RWPE2 (cell line): ENCODE results near the gene TGFBR1.

Experiments used
- ATAC-seq: fragments of 200-7000 bp; cut with Tn5 transposase; 3 replicates; pipeline ENCODE4 v1.9.1; 2021; ENCODE audit warnings: low read depth
- DNase-seq: peaks from one replicate; pipeline ENCODE4 v3.0.0-alpha.2; 2020; ENCODE audit warnings: low spot score
- H3K27ac ChIP-seq: fragments of 450-650 bp; 2 replicates; pipeline ENCODE4 v1.5.1; 2017; ENCODE audit warnings: mild to moderate bottlenecking; ENCODE audit not compliant: poor library complexity, severe bottlenecking
- H3K27me3 ChIP-seq: fragments of 250-450 bp; sonication (Bioruptor Pico); 2 replicates; pipeline ENCODE4 v1.5.1; 2021; ENCODE audit warnings: mild to moderate bottlenecking, moderate library complexity; ENCODE audit not compliant: insufficient read depth, poor library complexity, severe bottlenecking
- H3K36me3 ChIP-seq: fragments of 250-450 bp; sonication (Bioruptor Pico); 2 replicates; pipeline ENCODE4 v1.5.1; 2020; ENCODE audit warnings: low read depth, mild to moderate bottlenecking, moderate library complexity
- H3K4me1 ChIP-seq: fragments of 250-450 bp; sonication (Bioruptor Pico); 2 replicates; pipeline ENCODE4 v1.5.1; 2021; ENCODE audit warnings: mild to moderate bottlenecking, moderate library complexity; ENCODE audit not compliant: insufficient read depth, poor library complexity, severe bottlenecking
- H3K4me3 ChIP-seq: fragments of 250-450 bp; sonication (Bioruptor Pico); 2 replicates; pipeline ENCODE4 v1.5.1; 2021; ENCODE audit warnings: mild to moderate bottlenecking, moderate library complexity; ENCODE audit not compliant: severe bottlenecking
- H3K9me3 ChIP-seq: fragments of 250-450 bp; sonication (Bioruptor Pico); 2 replicates; pipeline ENCODE4 v1.5.1; 2021; ENCODE audit warnings: mild to moderate bottlenecking, moderate library complexity; ENCODE audit not compliant: severe bottlenecking
- TF ChIP-seq, protein P1 (sequence below): fragments of 450-650 bp; IDR thresholded peaks from one replicate; pipeline ENCODE4 v1.5.1; 2017; ENCODE audit warnings: mild to moderate bottlenecking, moderate library complexity; ENCODE audit not compliant: poor library complexity, severe bottlenecking

The TGFBR1 gene

DNA sequence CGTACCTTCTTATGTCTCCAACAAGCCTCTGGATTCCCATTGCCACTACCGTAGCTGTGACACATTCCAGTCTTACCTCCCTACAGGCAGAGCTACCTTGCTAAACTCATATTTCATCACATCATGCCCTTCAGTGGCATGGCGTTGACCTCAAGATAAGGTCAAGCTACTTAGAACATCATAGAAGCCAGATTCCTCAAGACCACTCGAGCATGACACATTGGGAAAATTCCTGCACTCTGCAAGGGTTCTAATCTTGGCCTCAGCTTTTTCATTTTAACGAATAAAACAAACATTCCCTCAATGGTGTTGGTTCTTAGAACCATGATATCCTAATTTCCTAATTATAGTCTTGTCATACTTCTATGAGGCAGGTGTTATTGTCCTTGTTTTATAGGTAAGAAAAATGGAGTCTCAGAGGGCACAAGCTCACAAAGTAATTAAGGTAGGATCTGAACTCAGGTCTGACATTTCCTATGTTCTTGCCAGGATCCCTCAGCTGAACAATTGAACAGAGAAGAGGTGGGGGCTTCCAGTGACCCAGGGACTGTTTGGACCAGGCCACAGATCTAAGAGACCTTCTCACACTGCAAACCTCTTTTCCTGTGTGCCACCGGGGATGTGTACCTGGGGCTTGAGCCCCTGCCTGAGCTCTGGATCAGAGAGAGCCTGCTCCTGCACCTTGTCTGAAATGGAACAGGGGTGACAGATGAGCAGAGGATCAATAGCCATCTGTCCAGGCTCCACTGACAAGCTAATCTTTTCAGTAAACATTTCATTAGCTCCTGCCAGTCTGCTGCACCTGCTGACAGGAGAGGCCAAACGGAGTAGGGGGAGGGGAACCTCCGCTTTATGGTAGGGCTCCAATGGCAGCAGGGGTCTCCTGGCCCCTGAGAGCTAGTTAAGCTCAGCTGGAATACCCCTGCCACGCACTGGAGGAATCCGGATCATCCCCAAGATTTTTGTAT lies 67.5 kb downstream of the TGFBR1 start:
- Histone ChIP-seq H3K27me3 (no peaks in the 10 kb centered on the region), H3K36me3 (no peaks in the 10 kb centered on the region), H3K9me3 (no peaks in the 10 kb centered on the region), H3K27ac (no peak overlapping the region), H3K4me3 (no peak overlapping the region), H3K4me1 (no peaks in the 10 kb centered on the region)
- TF ChIP-seq, protein P1, sequence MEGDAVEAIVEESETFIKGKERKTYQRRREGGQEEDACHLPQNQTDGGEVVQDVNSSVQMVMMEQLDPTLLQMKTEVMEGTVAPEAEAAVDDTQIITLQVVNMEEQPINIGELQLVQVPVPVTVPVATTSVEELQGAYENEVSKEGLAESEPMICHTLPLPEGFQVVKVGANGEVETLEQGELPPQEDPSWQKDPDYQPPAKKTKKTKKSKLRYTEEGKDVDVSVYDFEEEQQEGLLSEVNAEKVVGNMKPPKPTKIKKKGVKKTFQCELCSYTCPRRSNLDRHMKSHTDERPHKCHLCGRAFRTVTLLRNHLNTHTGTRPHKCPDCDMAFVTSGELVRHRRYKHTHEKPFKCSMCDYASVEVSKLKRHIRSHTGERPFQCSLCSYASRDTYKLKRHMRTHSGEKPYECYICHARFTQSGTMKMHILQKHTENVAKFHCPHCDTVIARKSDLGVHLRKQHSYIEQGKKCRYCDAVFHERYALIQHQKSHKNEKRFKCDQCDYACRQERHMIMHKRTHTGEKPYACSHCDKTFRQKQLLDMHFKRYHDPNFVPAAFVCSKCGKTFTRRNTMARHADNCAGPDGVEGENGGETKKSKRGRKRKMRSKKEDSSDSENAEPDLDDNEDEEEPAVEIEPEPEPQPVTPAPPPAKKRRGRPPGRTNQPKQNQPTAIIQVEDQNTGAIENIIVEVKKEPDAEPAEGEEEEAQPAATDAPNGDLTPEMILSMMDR: no peak
- DNase-seq: no peak
- no peak for ATAC-seq

DNA sequence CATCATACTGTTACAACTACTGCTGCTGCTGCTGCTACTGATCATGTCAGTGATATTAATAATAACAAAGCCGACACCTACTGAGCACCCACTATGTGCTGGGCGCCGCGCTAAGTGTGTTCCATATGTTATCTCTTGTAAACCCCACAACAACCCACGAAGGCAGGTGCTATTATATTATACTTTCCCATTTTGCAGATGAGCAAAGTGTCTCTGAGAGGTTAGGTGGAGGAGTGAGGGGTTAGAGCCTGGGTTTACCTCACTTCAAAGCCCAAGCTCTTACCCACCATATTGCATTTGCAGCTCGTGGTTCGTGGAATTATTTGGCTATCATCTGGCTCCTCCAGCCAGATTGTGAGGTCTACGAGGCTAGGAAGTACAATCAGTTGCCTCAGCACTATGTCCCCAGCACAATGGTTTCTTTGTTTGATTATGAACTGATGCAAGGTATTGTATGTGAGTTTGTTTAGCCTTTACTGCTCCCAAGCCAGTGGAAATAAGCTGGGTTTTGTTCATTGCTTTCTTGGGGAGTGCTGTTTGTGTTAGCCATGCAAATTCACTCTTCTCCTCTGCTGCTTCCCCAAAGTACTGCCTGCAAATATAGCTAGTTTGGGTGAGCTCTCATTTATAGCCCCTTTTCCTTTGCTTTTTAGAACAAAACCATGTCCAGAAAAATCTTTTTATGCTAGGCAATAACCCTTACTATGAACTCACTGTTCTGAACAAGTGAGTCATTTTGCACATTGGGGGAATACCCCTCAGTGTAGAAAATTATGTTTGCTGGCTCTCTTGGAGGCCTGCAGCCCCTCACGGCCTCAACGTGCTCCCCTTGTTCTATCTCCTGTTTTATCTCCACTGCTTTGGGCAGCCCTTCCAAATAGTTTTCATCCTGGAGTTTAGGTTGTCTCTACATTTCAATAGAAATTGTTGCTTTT lies 68.9 kb downstream of the TGFBR1 start:
- Histone ChIP-seq H3K27me3 (no peaks in the 10 kb centered on the region), H3K9me3 (no peaks in the 10 kb centered on the region), H3K27ac (no peak overlapping the region), H3K36me3 (no peaks in the 10 kb centered on the region), H3K4me3 (no peak overlapping the region), H3K4me1 (no peaks in the 10 kb centered on the region)
- DNase-seq (no peak), ATAC-seq (no peak)
- TF ChIP-seq, protein P1: no peak

DNA sequence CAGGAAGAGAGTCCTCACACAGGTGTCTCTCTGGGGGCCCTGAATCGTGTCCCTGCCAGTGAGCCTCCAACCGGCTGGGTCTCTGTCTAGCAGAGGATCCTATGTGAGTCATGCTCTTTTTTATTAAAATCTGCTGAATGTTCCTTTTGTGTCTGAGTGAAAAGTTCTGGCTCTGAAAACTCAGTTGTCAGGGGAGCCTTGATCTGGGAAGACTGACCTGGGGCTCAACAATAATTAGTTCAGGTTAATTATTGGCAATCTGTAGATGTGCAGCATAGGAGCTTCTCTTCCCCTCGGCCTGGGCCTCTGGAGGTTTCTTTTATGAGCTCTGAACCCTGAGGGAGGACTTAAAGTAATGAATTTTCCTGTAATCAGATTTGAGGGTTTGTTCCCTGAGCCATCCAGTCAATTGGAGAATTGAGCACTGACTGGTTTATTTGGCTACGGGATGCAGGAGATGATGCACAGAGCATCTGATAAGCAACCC lies 71.7 kb downstream of the TGFBR1 start:
- Histone ChIP-seq H3K36me3 (no peaks in the 10 kb centered on the region), H3K27me3 (no peaks in the 10 kb centered on the region), H3K27ac (no peak overlapping the region), H3K9me3 (no peaks in the 10 kb centered on the region), H3K4me1 (no peaks in the 10 kb centered on the region), H3K4me3 (no peak overlapping the region)
- TF ChIP-seq, protein P1: no peak
- ATAC-seq (no peak), DNase-seq (no peak)

DNA sequence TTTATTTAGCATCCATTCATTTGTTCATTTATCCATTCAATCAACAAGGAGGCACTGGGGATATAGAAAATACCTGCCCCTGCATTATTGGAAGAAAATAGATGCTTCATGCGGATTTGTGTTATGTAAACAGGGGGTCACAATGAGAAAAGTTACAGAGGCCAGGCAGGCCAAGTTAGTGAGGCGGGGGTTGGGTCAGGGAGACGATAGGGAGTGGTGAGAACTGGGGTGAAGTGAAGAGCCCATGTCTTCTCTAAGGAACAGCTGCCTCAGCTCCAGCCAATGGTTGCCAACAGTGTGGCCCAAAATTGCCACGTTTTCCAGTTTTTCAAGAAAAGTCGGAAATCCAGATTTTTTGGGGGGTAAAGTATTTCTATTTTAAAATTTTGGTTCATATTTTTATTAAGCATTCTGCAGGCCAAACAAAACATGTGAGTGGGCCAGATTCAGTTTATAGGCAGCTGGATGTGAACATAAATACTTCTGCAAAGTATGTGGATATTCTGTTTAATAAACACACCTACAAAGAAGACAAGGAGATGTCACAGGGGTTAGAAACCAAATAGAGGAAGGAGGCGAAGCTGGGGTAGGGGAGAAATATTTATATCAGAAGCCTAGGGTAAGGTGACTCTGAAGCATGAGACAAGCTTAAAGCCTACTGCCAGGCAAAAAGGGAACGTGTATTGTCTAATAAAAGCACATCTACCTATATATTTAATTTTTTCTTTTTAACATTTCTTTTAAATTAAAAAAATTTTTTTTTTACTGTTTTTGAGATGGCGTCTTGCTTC lies 72.9 kb downstream of the TGFBR1 start:
- ATAC-seq (no peak), DNase-seq (no peak)
- Histone ChIP-seq H3K9me3 (no peaks in the 10 kb centered on the region), H3K4me1 (no peaks in the 10 kb centered on the region), H3K27ac (no peak overlapping the region), H3K27me3 (no peaks in the 10 kb centered on the region), H3K36me3 (no peaks in the 10 kb centered on the region), H3K4me3 (no peak overlapping the region)
- TF ChIP-seq, protein P1: no peak
